ENCODE results near the gene TIE1. TPM values are rescaled to one million over a fixed set of nuclear protein-coding genes. Genes with fewer than 3 reads are reported as not detected.
A peak's percentile ranks its signal among the peaks of the same experiment; 100 is the strongest.

Gene TIE1
- total RNA-seq, 1 experiment from 2014 or later = not detected

- ChIA-PET CTCF (interaction anchor here (0.6 kb wide), 1 partner anchor 29 kb away, joined by 3 read pairs; no protein-coding TSS in a partner anchor), POLR2A (ENCODE audit: unreplicated experiment) (interaction anchor here (0.7 kb wide), 2 partner anchors 9 to 378 kb away, joined by 3 to 4 read pairs; no protein-coding TSS in a partner anchor)
- Histone ChIP-seq H3K27ac (no peak overlapping the region), H3K79me2 (ENCODE audit: low read depth) (no peaks in the 10 kb centered on the region; the same call in 1 of the 2 replicates), H3K9me3 (ENCODE audit: insufficient read depth, low read depth) (peaks cover 9% of the 10 kb centered on the region), H3K4me3 (no peak overlapping the region), H3K36me3 (ENCODE audit: low read depth) (no peaks in the 10 kb centered on the region), H2AFZ (no peak overlapping the region), H4K20me1 (ENCODE audit: insufficient read depth) (no peaks in the 10 kb centered on the region), H3F3A (ENCODE audit: insufficient read depth, low read depth) (peaks cover 6% of the 10 kb centered on the region; the same call in 1 of the 2 replicates), H3K4me2 (no peak overlapping the region), H3K9me2 (ENCODE audit: insufficient read depth) (no peaks in the 10 kb centered on the region), H3K27me3 (ENCODE audit: insufficient read depth, low read depth) (no peaks in the 10 kb centered on the region), H3K4me1 (replicated peaks; ENCODE audit: insufficient read depth) (peaks cover 24% of the 10 kb centered on the region)
- no peak for TF ChIP-seq CTCF (conservative IDR thresholded peaks at IDR 0.05)
- TF ChIP-seq EZH2 (IDR thresholded peaks at IDR 0.05; ENCODE audit: low read depth) = no peak
- intact Hi-C loops (cut with micrococcal nuclease; ENCODE audit: unreplicated experiment) = no loop called here
- DNase-seq = no peak
- no TSS peak for BruUV-seq (replicated peaks)
Measured at GRCh38 chr1:43266881-43267280, 33.9 kb upstream of the TIE1 start.

GRCh38 chr1:43267291-43267805 is 33.4 kb upstream of the TIE1 start:
- no peak overlapping the region for H2AFZ ChIP-seq
- H3K4me1 ChIP-seq (replicated peaks; ENCODE audit: insufficient read depth) = peaks cover 25% of the 10 kb centered on the region
- TF ChIP-seq CTCF (conservative IDR thresholded peaks at IDR 0.05) = no peak
- TF ChIP-seq EZH2 (IDR thresholded peaks at IDR 0.05; ENCODE audit: low read depth) = no peak
- no peaks in the 10 kb centered on the region for H3K9me2 ChIP-seq (ENCODE audit: insufficient read depth)
- no peaks in the 10 kb centered on the region for H3K36me3 ChIP-seq (ENCODE audit: low read depth)
- H3K27me3 ChIP-seq (ENCODE audit: insufficient read depth, low read depth) = no peaks in the 10 kb centered on the region
- no TSS peak for BruUV-seq (replicated peaks)
- H3K4me2 ChIP-seq = no peak overlapping the region
- peak in 1 of 2 experiments; percentile 46 for DNase-seq
- ChIA-PET CTCF (interaction anchor here (0.6 kb wide), 1 partner anchor 28 kb away, joined by 3 read pairs; no protein-coding TSS in a partner anchor), POLR2A (ENCODE audit: unreplicated experiment) (interaction anchor here (0.6 to 0.7 kb wide), 2 partner anchors 378 to 1824 kb away, joined by 3 to 4 read pairs; no protein-coding TSS in a partner anchor)
- no peak overlapping the region for H3K27ac ChIP-seq
- no peaks in the 10 kb centered on the region; the same call in 1 of the 2 replicates for H3K79me2 ChIP-seq (ENCODE audit: low read depth)
- intact Hi-C loops (cut with micrococcal nuclease; ENCODE audit: unreplicated experiment) = no loop called here
- H3K9me3 ChIP-seq (ENCODE audit: insufficient read depth, low read depth) = peaks cover 9% of the 10 kb centered on the region
- no peaks in the 10 kb centered on the region for H4K20me1 ChIP-seq (ENCODE audit: insufficient read depth)
- no peak overlapping the region for H3K4me3 ChIP-seq
- H3F3A ChIP-seq (ENCODE audit: insufficient read depth, low read depth) = peaks cover 6% of the 10 kb centered on the region; the same call in 1 of the 2 replicates

GRCh38 chr1:43267818-43268425 is 32.9 kb upstream of the TIE1 start:
- no peak overlapping the region for H3K27ac ChIP-seq
- no peak overlapping the region for H3K4me3 ChIP-seq
- CTCF ChIA-PET = no interaction called here
- peaks cover 6% of the 10 kb centered on the region; the same call in 1 of the 2 replicates for H3F3A ChIP-seq (ENCODE audit: insufficient read depth, low read depth)
- intact Hi-C loops (cut with micrococcal nuclease; ENCODE audit: unreplicated experiment) = no loop called here
- DNase-seq = no peak
- H3K4me1 ChIP-seq (replicated peaks; ENCODE audit: insufficient read depth) = peaks cover 25% of the 10 kb centered on the region
- no TSS peak for BruUV-seq (replicated peaks)
- no peak overlapping the region for H3K4me2 ChIP-seq
- no peaks in the 10 kb centered on the region; the same call in 1 of the 2 replicates for H3K79me2 ChIP-seq (ENCODE audit: low read depth)
- no peaks in the 10 kb centered on the region for H3K9me2 ChIP-seq (ENCODE audit: insufficient read depth)
- H2AFZ ChIP-seq = no peak overlapping the region
- H3K9me3 ChIP-seq (ENCODE audit: insufficient read depth, low read depth) = peaks cover 6% of the 10 kb centered on the region
- H3K36me3 ChIP-seq (ENCODE audit: low read depth) = no peaks in the 10 kb centered on the region
- POLR2A ChIA-PET (ENCODE audit: unreplicated experiment) = interaction anchor here (0.6 to 0.7 kb wide), 2 partner anchors 18 to 1825 kb away, joined by 4 to 6 read pairs; no protein-coding TSS in a partner anchor
- TF ChIP-seq CTCF (conservative IDR thresholded peaks at IDR 0.05) (no peak), EZH2 (IDR thresholded peaks at IDR 0.05; ENCODE audit: low read depth) (no peak)
- H3K27me3 ChIP-seq (ENCODE audit: insufficient read depth, low read depth) = no peaks in the 10 kb centered on the region
- H4K20me1 ChIP-seq (ENCODE audit: insufficient read depth) = no peaks in the 10 kb centered on the region
